RWPE2 (cell line): ENCODE data around the gene C19orf81.

Experiments used
- ATAC-seq: fragments of 200-7000 bp; cut with Tn5 transposase; 3 replicates; pipeline ENCODE4 v1.9.1; 2021; ENCODE audit warnings: low read depth
- DNase-seq: peaks from one replicate; pipeline ENCODE4 v3.0.0-alpha.2; 2020; ENCODE audit warnings: low spot score
- H3K27ac ChIP-seq: fragments of 450-650 bp; 2 replicates; pipeline ENCODE4 v1.5.1; 2017; ENCODE audit warnings: mild to moderate bottlenecking; ENCODE audit not compliant: poor library complexity, severe bottlenecking
- H3K27me3 ChIP-seq: fragments of 250-450 bp; sonication (Bioruptor Pico); 2 replicates; pipeline ENCODE4 v1.5.1; 2021; ENCODE audit warnings: mild to moderate bottlenecking, moderate library complexity; ENCODE audit not compliant: insufficient read depth, poor library complexity, severe bottlenecking
- H3K36me3 ChIP-seq: fragments of 250-450 bp; sonication (Bioruptor Pico); 2 replicates; pipeline ENCODE4 v1.5.1; 2020; ENCODE audit warnings: low read depth, mild to moderate bottlenecking, moderate library complexity
- H3K4me1 ChIP-seq: fragments of 250-450 bp; sonication (Bioruptor Pico); 2 replicates; pipeline ENCODE4 v1.5.1; 2021; ENCODE audit warnings: mild to moderate bottlenecking, moderate library complexity; ENCODE audit not compliant: insufficient read depth, poor library complexity, severe bottlenecking
- H3K4me3 ChIP-seq: fragments of 250-450 bp; sonication (Bioruptor Pico); 2 replicates; pipeline ENCODE4 v1.5.1; 2021; ENCODE audit warnings: mild to moderate bottlenecking, moderate library complexity; ENCODE audit not compliant: severe bottlenecking
- H3K9me3 ChIP-seq: fragments of 250-450 bp; sonication (Bioruptor Pico); 2 replicates; pipeline ENCODE4 v1.5.1; 2021; ENCODE audit warnings: mild to moderate bottlenecking, moderate library complexity; ENCODE audit not compliant: severe bottlenecking
- CTCF ChIP-seq: fragments of 450-650 bp; IDR thresholded peaks from one replicate; pipeline ENCODE4 v1.5.1; 2017; ENCODE audit warnings: mild to moderate bottlenecking, moderate library complexity; ENCODE audit not compliant: poor library complexity, severe bottlenecking

Gene C19orf81

GRCh38 chr19:50688766-50689165 lies 39.5 kb downstream of the C19orf81 start:
- no peak for ATAC-seq
- H3K27ac ChIP-seq: no peak overlapping the region

GRCh38 chr19:50690439-50690838 lies 41.2 kb downstream of the C19orf81 start:
- ATAC-seq: no peak
- Histone ChIP-seq H3K27me3 (peaks cover 48% of the 10 kb centered on the region), H3K4me3 (no peak overlapping the region), H3K9me3 (no peaks in the 10 kb centered on the region), H3K36me3 (no peaks in the 10 kb centered on the region), H3K4me1 (no peaks in the 10 kb centered on the region), H3K27ac (no peak overlapping the region)
- no peak for TF ChIP-seq CTCF
- DNase-seq: no peak

More at GRCh38 chr19:50688766-50689165, 39.5 kb downstream of the C19orf81 start:
- H3K4me1 ChIP-seq: no peaks in the 10 kb centered on the region
- no peaks in the 10 kb centered on the region for H3K36me3 ChIP-seq
- H3K27me3 ChIP-seq: peaks cover 53% of the 10 kb centered on the region
- H3K4me3 ChIP-seq: no peak overlapping the region
- no peak for DNase-seq
- H3K9me3 ChIP-seq: no peaks in the 10 kb centered on the region
- TF ChIP-seq CTCF: no peak

GRCh38 chr19:50693064-50693975 lies 44.1 kb downstream of the C19orf81 start:
- Histone ChIP-seq H3K27ac (no peak overlapping the region), H3K4me1 (no peaks in the 10 kb centered on the region), H3K27me3 (peaks cover 35% of the 10 kb centered on the region), H3K36me3 (no peaks in the 10 kb centered on the region), H3K4me3 (no peak overlapping the region), H3K9me3 (no peaks in the 10 kb centered on the region)
- DNase-seq (no peak), ATAC-seq (no peak)
- TF ChIP-seq CTCF: no peak

GRCh38 chr19:50694815-50695145 lies 45.5 kb downstream of the C19orf81 start:
- no peak overlapping the region for H3K27ac ChIP-seq
- ATAC-seq: no peak
- TF ChIP-seq CTCF: no peak
- DNase-seq: no peak
- peaks cover 35% of the 10 kb centered on the region for H3K27me3 ChIP-seq
- no peaks in the 10 kb centered on the region for H3K9me3 ChIP-seq
- no peak overlapping the region for H3K4me3 ChIP-seq
- H3K4me1 ChIP-seq: no peaks in the 10 kb centered on the region
- no peaks in the 10 kb centered on the region for H3K36me3 ChIP-seq
